IPS DF 19.7 (cell line): ENCODE measurements around the gene PPP1R12C.

Experiments used
- DNase-seq: peaks from one replicate; pipeline ENCODE4 v3.0.0-alpha.2; 2013; ENCODE audit warnings: low read depth, low spot score

PPP1R12C gene

DNA sequence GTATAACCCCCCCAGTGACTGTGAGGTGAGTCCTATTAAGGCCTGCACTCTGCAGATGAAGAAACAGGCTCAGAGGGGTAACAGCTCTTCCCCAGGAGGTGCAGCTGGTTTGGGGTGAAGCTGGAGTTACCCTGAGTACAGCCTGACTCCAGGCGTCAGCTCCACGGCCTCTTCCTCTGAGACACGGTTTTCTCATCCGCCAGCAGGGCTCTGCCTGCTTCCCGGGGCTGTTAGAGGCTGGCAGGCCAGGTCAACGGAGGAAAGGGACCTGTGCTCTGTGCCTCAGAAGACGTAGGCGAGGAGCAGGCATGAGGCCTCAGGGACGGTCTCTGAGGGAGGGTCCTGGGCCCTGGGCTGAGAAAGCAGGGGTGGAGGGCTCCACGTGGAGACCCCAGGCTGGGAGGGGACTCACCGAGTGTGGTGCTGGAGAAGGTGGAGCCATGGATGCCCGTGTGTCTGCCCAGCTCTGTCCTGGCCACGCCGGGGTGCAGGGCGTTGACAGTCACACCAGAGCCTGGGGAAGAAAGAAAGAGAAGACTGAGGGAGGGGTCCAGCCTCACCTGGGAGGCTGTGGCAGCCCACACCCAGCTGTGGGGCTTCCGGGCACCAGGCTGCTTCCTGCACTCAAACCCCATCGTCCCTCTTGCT lies 70.3 kb downstream of the PPP1R12C start:
- no peak for DNase-seq

DNA sequence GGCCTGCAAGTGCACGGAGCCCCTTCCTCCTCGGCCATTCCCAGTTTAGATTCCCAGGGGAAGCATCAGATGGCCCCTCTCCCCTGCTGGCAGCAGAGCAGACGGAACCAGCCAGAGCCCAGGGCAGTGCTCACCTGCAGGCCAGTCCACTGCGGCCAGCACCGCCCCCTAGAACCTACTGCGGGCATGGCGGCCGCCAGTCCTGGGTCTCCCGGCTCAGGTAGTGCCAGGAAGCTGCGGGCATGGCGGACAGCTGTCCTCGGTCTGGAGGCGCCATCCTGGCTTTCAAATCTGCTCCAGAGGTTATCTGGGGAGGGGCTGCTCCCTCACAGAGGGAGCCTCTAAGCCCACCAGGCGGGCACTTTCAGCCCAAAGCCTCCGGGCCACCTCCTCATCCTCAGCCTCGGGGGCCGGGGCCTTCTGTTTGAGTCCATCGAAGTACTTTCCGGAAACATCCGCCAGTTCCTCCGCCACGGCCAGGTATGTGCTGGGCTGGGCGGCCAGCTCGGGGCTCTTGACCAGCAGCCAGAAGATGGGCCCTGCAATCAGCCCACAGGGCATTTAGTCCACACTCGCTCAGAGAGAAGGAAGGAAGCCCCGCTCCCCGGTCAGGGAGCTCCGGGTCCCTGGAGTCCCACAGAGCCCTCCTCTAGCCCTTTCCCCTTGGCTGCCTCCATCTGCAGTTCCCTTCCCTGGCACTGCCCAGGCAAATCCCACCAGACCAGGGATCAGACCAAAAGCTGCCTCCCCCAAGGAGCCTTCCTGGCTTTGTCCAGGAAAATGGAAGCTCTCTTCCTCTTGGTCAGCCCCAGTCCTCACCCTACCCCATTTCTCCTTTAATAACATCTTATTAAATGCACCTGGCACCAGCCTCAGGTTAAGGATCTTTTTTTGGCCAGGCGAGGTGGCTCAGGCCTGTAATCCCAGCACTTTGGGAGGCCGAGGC lies 72.4 kb downstream of the PPP1R12C start:
- DNase-seq = no peak

DNA sequence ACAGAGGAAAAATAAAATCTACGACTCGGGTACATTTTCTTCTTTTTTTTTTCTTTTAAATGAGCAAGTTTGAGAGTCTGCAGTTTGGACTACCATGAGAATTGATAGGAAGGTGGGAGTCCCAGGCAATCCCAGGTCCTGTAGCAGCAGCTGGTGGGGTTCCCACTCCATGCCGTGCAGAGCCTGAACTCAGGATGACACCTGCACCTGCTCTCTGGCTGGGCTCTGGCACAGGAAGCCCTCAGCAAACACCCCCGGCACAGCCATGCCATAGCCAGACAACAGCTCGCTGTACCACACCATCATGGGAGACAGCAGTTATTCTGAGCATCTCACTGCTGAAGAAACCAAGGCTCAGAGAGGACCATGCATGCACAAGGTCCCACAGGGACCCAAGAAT lies 73.2 kb downstream of the PPP1R12C start:
- no peak for DNase-seq

DNA sequence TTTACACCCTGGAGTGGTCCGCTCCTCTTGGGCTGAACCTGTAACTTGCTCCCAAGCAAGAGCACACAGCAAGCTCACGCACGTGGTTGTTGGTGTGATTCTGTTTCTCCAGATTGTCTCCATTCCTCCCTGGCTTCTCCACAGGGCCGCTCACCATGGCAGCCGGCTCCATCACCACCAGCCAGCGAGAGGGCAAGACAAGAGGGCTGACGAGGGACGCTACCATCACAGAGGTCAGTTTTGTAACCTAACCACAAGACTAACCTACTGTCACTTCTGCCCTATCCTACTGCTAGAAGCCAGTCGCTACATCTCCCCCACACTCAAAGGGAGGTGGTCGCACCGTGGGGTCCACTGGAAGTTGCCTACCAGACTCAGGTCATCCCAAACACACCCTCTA lies 74.7 kb downstream of the PPP1R12C start:
- DNase-seq = no peak

DNA sequence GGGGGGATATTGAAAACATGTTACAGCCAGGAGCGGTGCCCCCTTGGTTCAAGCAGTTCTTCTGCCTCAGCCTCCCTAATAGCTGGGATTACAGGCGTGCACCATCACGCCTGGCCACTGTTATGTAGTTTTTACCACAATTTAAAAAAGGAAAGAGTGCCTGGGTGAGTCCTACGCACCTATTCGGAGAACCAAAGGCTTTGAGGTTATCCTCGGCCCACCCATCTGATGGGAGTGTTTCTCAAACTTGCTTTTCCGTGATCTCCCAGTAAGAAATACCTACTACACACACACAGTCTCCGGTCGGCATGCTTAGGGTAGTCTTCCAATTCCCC lies 75.1 kb downstream of the PPP1R12C start:
- DNase-seq = no peak

DNA sequence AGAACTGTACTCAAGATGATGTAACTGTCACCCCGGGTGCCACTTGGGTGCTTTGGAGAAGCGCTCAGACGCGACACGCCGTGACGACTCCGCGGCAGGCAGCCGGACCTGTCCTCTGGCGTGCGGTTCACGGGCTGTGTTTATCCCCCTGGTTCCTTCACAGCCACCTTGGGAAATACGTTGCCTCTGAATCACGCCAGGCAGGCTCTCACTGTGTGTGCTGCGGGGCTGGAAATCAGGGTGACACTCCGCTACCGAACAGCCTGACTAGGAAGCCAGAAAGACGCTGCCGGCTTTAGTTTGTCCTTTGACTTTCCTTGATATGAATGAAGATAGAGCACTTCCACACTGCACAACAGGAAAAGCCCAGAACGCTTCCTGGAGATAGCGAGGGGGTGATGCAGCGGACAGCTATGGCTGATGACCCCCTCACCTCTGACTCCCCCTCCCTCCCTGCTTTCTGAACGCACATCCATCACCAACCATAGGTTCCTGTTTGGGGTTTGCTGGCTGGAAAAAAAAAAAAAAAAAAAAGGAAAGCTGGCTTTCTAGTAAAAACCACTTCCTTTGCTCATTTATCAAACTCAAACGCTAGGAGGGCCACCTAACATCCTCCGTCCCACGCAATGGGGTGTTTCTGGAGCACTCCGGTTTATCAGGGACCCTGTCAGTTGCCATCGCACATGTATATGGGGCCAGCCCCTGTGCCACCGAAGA lies 75.7 kb downstream of the PPP1R12C start:
- no peak for DNase-seq

DNA sequence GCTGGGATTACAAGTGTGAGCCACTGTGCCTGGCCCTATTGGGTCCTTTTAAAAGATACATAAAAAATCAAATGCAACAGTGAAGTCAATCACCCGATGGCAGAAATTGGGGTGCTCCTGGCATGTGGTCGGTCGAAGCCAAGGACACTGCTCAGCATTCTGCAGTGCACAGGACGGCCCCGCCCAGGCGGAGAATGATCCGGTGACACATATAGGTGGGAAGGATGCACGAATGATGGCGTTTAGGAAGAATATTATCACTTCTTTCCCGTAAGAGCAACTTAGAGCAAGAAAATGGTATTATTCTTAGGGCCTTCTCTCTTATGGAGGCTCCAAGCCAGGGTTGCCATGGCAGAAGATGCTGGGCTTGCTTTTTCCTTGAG lies 76.2 kb downstream of the PPP1R12C start:
- DNase-seq = no peak
